HG02884 (cell line): ENCODE results near the gene RPS6KC1.
A peak's percentile ranks its signal among the peaks of the same experiment; 100 is the strongest.
"Not testable (repeated sequence)": the region's sequence is repeated elsewhere in the genome, so short reads cannot be mapped to it uniquely, and the experiment has no call there.

Experiments
- ATAC-seq: cut with Tn5 transposase; IDR thresholded peaks from one replicate; pipeline ENCODE4 v1.9.1; 2021; ENCODE audit warnings: mild to moderate bottlenecking, moderate library complexity; ENCODE audit not compliant: unreplicated experiment

RPS6KC1 gene

DNA sequence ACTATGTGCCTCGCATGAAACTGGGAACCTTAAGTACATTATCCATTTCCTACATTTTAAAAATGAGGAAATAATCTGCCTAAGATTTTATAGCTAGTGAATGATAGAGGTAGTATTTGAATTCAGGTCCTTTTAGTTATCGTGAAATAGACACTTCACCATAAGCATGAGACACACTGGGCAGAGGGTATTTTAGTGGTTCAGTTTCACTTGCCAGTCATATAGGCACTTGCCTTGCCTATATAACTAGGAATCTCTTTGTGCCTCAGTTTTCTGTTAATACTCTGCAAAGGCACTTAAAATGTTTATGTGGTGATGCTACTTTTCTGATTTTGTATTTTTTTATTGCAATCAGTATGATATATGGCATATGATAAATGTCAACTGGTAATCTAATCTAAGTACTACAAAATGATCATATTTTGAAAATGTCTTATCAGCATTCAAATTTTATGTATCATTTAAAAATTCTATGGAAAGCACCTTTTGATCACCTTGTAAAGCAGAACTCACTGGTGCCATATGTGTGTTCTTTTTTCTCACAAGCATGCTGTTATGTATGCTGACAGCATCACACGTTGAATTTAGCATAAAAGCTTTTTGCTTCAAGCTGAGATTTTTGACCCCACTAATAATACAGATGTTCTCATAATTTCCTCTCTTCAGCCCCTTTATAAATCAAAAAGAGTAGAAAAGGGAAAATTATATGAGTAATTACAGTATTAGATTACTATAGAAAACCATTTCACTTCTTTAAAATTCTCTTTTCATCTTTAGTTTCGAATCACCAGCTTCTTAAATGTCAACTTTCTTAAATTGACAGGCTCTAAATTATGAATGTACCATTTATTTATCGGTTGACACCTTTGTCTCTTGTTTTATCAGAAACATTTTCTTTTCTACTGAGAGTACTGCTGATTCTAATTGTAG is 52.6 kb downstream of the RPS6KC1 start:
- ATAC-seq: no peak

DNA sequence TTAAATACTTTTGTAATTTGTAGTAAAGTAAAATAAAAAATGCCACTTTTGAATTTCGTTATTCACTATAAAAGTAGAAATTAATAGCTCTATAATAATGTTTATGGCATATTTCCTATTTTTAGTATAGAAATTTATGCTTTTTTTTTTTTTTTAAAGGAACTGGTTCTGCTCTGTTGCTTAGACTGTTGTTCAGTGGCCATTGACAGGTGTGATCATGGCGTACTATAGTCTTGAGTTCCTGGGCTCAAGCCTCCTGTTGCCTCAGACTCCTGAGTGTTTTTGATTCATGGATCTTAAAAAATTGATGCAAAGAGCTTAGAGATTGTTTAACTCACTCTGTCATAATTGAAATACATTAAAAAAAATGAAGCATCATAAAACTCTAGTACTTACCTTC is 53.6 kb downstream of the RPS6KC1 start:
- no peak for ATAC-seq

DNA sequence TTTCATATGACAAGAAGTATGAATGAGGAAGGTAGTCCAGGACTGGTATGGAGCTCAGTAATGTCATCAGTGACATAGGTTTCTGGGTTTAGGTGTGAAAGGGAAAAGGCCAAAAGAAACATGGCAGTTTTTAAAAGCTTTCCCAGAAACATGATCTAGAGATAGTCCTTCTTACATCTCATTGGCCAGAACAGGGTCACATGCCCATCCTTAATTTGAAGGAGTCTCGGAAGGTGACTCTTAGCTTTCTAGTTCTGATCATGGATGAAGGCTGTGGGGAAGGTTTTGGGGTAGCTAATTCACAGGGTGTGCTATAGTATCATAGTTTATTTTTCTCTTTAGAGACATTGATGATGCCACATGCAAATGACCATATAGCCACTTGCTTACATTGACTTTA is 55.3 kb downstream of the RPS6KC1 start:
- no peak for ATAC-seq

DNA sequence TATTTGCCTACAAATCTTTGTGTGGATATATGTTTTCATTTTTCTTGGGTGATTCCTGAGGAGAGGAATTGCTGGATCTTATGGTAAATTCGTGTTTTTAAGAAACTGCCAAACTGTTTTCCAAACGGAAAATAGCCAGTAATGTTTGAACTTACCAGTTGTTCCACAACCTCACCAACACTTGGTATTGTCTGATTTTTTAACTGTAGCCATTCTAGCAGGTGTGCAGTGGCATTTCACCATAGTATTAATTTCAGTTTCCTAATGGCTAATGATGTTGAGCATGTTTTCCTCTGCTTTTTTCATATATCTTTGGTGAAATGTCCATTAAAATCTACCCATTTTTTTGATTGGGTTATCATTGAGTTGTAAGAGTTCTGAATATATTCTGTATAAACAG is 56.6 kb downstream of the RPS6KC1 start:
- ATAC-seq: no peak

DNA sequence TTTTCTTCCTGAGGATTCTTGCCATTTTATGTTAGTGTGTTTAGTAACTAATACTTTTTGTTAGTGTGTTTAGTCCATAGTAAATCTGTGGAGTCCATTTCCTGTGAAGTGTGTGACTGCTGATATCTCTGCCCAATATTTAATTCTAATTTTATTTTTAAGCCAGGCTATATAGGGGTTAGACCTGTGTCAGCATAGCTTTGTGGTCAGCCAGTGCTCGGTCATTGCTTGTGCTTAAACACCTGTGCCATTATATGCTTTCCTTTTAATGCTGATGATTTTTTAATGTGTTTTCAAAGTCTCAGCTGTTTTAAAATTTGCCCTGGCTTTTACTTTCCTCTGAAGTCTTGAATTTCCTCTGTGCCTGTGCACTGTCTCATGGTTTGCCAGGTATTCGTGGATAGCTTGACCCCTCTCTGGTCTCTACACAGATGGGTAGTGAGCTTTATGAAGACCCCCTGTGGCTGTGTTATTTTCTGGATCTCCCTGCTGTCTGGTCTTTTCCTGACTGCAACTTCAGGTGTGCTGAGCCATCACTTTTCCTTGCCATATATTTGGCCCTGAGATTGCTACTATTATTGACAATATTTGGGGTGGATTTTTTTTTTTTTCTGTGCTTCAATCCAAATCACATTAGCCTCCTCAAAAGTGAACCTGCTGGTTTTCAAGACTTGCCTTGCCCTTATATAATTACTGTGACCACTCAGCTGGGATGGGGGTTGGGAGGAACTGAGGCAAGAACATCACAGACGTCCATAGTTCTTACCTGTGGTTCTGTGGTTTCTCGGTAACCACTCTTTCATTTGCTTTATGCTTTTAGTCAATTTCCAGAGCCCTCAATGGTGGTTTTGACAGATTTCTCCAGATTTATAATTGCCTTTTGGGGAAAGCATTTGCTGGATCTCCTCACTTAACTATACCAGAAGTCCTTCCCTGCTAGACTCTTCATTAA is 59.6 kb downstream of the RPS6KC1 start:
- peak; percentile 80 for ATAC-seq

DNA sequence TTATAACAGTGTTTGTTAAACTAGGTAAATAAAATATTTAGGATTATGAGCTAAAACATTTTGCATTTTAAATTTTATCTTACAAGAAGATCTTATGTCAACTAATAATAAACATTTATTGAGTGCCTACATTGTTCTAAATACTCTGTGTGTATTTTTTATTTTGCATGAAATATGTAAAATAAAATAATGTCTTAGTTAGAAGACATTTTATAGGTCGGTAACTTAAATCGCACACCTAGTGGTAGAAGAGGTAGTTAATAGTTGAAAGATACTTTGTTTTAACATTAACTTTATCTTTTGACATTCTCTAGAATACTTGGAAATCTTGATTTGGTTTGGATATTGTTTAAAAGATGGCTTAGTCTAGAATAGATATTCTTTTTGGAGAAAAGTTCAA is 60.5 kb downstream of the RPS6KC1 start:
- ATAC-seq: no peak

DNA sequence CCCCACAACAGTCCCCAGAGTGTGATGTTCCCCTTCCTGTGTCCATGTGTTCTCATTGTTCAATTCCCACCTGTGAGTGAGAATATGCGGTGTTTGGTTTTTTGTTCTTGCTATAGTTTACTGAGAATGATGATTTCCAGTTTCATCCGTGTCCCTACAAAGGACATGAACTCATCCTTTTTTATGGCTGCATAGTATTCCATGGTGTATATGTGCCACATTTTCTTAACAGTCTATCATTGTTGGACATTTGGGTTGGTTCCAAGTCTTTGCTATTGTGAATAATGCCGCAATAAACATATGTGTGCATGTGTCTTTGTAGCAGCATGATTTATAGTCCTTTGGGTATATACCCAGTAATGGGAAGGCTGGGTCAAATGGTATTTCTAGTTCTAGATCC is 61.7 kb downstream of the RPS6KC1 start:
- ATAC-seq: not testable (repeated sequence)

DNA sequence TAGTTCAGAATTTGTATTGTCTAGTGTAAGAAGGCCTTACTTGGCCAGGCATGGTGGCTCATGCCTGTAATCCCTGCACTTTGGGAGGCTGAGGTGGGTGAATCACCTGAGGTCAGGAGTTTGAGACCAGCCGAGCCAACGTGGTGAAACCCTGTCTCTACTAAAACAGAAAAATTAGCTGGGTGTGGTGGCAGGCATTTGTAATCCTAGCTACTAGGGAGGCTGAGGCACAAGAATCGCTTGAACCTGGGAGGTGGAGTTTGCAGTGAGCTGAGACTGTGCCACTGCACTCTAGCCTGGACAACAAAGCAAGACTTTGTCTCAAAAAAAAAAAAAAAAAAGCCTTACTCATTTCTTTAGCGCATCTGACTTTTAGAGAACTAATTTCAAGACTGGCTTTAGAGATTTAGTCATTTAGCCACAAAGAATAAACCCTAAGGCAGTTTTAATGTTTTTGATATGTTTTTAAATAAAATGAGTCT is 66.7 kb downstream of the RPS6KC1 start:
- not testable (repeated sequence) for ATAC-seq

DNA sequence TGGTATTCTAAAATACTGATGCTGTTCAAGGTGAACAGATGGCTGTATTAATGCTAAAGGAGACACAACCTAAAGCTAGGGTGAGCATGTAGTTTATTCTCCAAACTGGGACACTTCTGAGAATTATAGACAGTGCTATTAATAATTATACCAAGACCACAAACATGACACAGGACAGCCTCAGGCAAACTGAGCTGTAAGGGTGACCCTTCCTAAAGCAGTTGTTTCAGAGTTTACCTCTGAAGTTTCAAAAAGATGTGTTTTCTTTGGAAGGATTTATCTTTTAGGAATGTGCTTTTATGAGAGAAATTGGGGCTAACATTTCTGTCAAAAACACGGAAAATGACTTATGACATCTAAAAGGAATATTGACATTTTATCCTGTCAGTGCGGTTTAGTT is 68.8 kb downstream of the RPS6KC1 start:
- no peak for ATAC-seq

DNA sequence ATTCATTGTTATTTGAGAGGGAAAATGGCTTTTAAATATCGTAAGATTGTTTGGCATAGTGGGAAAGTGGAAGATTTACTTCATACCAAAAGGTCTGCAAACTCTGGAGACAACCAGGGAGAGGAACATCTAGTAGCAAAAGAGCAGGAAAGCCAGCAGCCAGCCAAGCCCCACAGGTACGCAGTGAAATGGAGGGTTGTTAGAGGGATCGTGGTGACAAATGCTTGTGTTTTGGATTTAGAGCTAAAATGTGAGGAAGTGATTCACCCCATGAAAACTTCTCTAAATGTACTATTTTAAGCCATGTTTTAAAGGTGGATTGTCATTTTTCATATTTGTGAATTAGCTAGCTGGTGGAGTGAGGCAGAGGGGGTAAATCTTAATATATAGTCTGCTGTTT is 69.3 kb downstream of the RPS6KC1 start:
- no peak for ATAC-seq

DNA sequence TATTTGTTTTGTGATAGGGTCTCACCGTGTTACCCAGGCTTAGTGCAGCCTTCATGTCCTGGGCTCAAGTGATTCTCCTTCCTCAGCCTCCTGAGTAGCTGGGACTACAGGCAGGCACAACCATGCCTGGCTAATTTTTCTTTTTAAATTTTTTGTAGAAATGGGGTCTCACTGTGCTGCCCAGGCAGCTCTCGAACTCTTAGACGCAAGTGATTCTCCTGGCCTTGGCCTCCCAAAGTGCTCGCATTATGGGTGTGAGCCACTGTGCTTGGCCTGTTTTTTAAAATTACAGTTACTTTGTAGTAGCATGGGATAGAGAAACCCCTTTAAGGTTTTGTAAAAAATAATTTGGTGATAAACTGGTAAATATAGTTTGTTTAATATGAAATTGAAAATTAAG is 69.9 kb downstream of the RPS6KC1 start:
- ATAC-seq: no peak

DNA sequence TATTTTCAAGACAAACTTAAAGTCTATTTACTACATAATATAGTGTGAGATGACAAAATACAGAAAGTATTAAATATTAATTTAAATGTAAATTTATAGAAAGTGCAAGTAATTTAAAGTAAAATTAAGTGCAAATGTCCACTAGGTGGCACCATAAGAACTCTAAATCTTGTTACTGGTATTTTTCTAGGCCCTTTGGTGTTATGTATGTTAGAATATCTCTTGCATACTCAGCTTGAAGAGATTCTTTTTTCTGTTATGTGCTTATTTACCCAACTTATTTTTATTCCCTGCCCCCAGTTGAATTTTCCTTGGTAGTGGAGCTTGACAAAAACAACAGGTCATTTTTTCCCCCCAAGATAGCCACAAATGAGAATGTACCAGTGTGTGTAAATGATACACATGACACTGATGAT is 71.5 kb downstream of the RPS6KC1 start:
- no peak for ATAC-seq

DNA sequence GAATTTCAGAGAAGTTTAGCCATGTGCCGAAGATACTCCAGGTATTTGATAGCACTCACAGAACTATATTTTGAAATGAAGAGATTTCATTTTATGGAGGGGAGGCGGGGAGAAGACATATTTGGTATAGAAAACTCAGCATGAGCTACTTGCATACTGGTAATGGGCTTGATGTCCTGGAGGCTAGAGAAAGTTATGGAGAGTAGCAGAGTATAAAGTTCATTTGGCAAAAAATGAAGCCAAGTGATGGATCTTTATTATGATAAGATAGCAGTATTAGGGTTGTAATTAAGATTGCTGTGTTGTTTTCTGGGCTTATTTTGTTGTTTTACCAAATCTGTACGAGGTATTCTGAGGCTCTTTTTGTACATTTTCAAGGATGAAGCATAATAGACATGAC is 72.0 kb downstream of the RPS6KC1 start:
- no peak for ATAC-seq

DNA sequence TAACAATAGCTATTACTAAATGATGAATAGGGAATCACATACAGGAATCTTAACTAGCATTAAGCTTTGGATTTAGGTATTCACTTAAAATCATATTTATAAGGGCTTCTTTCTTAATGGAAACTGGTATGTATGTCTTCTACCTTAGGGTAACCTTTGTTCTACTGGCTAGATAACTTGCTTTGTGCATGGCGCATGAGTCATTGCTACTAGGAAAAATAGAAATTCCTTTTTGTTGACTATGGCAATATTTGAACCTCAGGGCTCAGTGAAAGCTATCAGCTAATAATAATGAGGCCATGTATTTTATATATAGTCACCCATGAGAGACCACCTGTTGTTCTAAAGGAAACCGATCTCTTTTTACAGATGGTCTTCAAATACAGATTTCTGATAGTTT is 72.5 kb downstream of the RPS6KC1 start:
- no peak for ATAC-seq

DNA sequence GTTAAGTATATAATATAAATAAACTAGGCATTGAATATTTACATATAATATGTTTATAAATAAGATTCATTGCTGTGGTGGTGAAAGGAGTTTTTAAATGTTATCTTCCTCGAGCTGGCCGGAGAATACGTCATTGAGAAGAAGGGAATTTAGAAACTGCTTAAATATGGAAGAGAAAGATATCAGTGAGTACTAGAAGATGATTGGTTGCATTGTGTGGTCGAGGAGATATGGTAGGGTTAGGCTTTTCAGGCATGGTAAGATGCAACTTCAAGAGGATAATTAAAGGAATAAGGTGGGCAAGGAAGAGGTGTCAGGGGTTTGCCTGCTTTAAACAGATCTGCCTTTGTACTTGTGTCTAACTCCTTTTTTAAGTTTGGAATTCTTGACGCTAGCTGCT is 73.5 kb downstream of the RPS6KC1 start:
- no peak for ATAC-seq

DNA sequence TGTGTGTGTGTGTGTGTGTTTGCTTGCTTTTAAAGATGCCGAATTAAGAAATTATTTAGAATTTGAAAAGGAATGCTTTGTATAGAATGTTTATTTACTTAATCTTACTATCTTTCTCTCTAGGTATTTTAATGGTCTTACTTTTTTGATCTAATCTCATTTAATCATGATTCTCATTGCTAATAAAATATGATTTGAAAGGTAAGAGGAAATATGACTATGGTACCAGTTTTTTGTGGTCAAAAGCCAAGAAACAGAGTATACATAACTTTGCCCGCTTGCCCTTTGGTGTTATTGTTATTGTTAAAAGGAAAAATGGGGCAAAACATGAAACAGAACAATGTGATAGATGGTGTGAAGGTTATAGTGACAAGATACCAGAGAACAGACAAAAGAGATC is 74.6 kb downstream of the RPS6KC1 start:
- no peak for ATAC-seq

DNA sequence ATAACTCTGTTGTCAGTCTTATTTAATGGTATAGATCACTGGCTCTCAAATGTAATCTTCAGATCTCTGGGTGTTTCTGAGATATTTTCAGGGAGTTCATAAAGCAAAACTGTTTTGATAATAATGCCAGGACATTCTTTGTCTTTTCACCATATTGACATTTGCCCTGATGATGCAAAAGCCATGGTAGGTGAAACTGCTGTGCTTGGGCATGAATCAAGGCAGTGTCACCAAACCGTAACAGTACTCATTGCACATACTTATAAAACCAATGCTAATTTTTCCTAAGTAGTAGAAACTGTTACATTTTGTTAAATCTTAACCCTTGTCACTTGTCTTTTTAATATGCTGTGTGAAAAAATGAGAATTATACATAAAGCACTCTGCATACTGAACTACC is 76.0 kb downstream of the RPS6KC1 start:
- ATAC-seq: no peak

DNA sequence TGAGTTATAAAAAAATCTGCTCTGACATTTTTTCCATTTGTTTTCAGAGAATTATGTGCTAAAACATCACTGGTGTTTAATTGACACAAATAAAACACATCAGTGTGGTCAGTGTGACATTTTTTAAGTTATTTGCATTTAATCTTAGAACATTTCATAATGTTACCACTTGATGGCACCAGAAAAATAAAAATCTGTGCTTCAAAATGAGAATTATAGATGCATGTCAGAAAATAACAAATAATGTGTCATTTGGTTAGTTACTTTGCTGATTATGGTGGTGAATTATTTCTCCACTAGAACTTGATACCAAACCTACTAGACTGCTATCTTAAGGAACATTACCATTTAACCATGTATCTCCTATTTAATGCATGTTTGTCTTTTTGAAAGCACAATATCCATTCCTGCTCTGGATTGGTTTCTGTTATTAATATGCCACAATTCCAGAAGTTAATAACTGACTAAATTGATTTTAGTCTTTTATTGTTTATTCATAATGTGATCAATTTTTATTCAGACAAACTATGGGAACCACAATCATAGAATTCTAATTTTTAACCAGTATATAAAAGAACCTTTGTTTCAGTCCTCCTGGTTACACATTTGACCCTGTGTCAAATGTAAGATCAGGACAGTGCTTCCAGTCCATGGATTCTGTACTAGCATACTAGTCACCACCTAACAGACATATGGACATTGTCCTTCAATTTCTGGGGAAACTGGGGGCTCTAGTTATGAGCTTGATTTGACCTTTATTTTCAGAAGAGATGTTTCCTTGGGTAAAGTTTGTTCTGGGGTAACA is 81.0 kb downstream of the RPS6KC1 start:
- ATAC-seq: no peak

DNA sequence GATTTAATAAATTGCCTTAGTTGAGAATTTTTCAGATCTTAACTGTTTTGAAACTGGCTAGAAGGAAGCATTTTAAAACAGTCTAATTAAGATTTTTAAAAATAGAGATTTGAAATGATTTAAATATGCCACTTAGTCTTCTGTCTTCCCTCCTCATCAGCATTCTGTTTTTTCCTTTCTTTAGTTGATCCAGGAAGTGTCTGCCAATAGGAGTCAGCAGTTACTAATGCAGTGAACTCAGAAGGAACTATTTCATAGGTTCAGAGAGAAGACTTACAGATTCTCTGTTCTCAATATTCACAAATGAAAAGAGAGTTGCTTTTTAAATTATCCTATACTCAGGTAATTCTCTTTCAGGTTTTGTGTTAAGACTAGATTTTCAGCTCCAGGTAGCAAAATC is 84.5 kb downstream of the RPS6KC1 start:
- no peak for ATAC-seq

DNA sequence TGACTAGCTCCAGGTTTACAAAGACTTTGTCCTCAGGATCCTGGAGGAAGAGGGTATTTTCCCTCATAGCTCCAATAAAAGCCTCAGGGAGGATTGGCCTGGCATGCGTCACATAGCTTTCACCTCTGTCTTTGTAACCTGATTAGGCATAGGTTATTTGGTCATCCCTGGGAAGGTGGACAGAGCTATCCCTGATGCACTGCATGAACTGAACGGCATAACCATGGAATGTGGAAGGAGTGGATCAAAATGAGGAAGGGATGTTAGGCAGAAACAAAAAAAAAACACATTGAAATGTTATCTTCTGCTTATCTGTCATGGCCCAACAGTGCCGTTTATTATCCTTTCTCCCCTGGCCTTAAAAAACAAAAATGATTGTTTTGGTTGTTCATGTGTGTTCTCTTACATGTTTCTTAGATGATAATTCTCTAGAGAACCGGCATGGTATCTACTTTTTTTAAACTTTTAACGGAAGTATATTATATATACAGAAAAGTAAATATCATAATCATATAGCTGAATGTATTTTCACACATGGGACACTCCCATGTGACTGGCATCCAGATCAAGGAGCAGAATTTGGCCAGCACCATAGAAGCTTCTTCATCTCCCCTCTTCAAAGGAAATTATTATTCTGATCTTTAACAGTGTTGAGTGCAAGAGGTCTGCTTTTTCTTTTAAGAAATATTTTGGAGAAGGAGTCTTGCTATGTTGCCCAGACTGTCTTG is 85.3 kb downstream of the RPS6KC1 start:
- no peak for ATAC-seq
